HL-60 (cell line): ENCODE data around the gene PRDM15.

Source experiments
- CTCF ChIP-seq: IDR thresholded peaks from one replicate; pipeline ENCODE4 v1.5.1; 2011; ENCODE audit warnings: low read length, control low read depth, inconsistent platforms; ENCODE audit not compliant: insufficient read depth
- SPI1 ChIP-seq: IDR thresholded peaks from 2 replicates; pipeline ENCODE4 v1.6.1; 2012; ENCODE audit warnings: low read depth, mild to moderate bottlenecking, borderline replicate concordance

- no peak for TF ChIP-seq CTCF
- TF ChIP-seq SPI1 = no peak
Observed at GRCh38 chr21:41848533-41848932, 30.6 kb downstream of the PRDM15 start.
